Mammary epithelial cell (primary cell): ENCODE data around the gene CC2D2A.

Experiments
- EZH2 ChIP-seq: IDR thresholded peaks from 2 replicates; pipeline ENCODE4 v1.6.1; 2012; ENCODE audit warnings: low read length, inconsistent platforms, borderline replicate concordance
- TF ChIP-seq, protein P1 (sequence below), 2 donors: IDR thresholded peaks in 1 of 2; conservative IDR thresholded peaks in 1 of 2; 2 replicates each; pipeline ENCODE4 v1.5.1; 2011 to 2012; ENCODE audit warnings: inconsistent platforms in 2 of 2, low read length in 2 of 2, mild to moderate bottlenecking in 2 of 2, control low read depth in 1 of 2, low read depth in 1 of 2; ENCODE audit not compliant: insufficient read depth in 1 of 2; ENCODE audit errors: extremely low read depth in 1 of 2

DNA sequence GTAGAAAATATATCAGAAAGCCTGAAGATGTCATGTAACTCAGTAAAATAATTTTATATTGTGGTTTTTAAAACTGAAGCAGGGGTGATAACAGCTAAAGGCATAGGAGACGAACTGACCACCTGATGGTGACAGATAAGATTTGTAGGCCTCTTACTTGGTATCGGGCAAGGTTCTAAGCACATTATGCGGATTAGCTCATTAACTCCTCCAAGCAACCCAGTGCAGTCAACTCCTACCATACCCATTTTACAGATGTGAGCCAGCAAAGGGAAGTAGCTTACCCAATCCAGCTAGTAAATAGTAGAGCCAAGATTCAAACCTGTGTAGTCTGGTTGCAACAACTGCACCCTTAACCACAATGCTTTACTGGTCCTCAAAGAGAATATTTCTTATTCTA, 62.1 kb downstream of the CC2D2A start:
- TF ChIP-seq, protein P1, sequence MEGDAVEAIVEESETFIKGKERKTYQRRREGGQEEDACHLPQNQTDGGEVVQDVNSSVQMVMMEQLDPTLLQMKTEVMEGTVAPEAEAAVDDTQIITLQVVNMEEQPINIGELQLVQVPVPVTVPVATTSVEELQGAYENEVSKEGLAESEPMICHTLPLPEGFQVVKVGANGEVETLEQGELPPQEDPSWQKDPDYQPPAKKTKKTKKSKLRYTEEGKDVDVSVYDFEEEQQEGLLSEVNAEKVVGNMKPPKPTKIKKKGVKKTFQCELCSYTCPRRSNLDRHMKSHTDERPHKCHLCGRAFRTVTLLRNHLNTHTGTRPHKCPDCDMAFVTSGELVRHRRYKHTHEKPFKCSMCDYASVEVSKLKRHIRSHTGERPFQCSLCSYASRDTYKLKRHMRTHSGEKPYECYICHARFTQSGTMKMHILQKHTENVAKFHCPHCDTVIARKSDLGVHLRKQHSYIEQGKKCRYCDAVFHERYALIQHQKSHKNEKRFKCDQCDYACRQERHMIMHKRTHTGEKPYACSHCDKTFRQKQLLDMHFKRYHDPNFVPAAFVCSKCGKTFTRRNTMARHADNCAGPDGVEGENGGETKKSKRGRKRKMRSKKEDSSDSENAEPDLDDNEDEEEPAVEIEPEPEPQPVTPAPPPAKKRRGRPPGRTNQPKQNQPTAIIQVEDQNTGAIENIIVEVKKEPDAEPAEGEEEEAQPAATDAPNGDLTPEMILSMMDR (conservative IDR thresholded peaks at IDR 0.05 in 1 of 2, IDR thresholded peaks at IDR 0.05 in 1 of 2; ENCODE audit: extremely low read depth in 1 of 2, insufficient read depth in 1 of 2, low read depth in 1 of 2, low read length in 2 of 2): no peak
- TF ChIP-seq EZH2: no peak
